Left ventricle myocardium superior (tissue), 1 donor: ENCODE measurements around the gene CD160. TPM values are rescaled to one million over a fixed set of nuclear protein-coding genes. Genes with fewer than 3 reads are reported as not detected.
A peak's percentile ranks its signal among the peaks of the same experiment; 100 is the strongest.
"Not testable (repeated sequence)": the region's sequence is repeated elsewhere in the genome, so short reads cannot be mapped to it uniquely, and the experiment has no call there.

Source experiments
- ATAC-seq: fragments of 200-7000 bp; cut with Tn5 transposase; one replicate; pipeline ENCODE4 v1.9.1; 2020; ENCODE audit warnings: mild to moderate bottlenecking, moderate library complexity
- DNase-seq: peaks from one replicate; pipeline ENCODE4 v3.0.0-alpha.2; 2020
- intact Hi-C: fragments of 100-400 bp; cut with micrococcal nuclease; formaldehyde crosslinking; loops from one replicate; pipeline ENCODE4 v1.11.0; 2022
- long read RNA-seq: library from polyadenylated mRNA; unstranded; transcript quantifications from one replicate; pipeline ENCODE4 v2.0.0, GENCODE V29; 2021
- total RNA-seq: library from RNA; stranded (reverse); fragmentation: NEBNext Ultra II Directional; extraction: Animal tissue kit (Norgen Biotek cat#: 25700); gene quantifications from one replicate; pipeline ENCODE4 v1.2.1, GENCODE V29; 2021
- donor health status: DM: no; HTN: yes; CAD: no; lungs with severe emphysema.

Gene CD160
- 0.37 TPM for total RNA-seq
- long read RNA-seq, partial matches to known transcripts, result 0 of 2 reads
- long read RNA-seq, other reads (novel, unspliced or antisense), result 2 of 2 reads

DNA sequence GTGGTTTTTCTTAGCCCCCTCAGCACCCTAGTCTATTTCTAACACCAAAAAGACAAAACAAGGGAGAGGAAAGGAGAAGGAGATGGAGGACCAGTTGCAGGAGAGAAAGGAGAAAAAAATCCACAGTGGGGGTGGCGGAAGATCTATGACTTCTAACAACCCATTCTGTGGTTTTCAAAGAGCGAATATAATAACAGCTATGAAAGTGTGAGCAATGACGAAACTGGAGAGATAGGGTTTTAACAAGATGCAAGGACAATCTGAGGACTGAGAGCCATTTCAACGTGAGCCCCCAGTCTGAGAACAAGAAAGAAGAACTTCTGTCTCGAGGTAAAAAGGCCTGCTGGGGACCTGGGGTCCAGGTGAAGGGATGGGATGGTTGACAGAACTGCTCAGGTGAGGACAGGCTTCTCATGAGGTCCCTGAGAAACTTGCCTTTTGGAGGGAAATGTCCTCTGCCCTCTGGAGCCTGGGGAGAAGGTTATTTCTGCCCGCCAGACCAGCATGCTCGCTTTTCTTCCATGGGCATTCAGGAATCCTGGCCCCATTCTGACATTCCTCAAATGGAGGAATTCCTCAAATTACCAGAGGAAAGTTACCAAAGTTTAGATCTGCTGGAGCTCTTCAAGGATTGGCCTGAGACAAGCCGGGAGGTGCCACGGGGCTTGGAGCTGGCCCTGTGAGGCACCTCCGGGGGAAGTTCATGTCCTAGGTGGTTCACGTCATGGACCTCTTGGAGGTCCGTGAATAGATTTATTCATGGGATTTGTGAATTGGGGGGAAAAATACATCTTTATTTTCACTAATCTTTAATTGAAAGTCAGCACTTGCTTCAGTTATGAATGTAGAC is at the start of gene CD160:
Gene CD160 (plus strand): TSS at position 270 of the 850 bp plus-strand sequence. CDS start 8,829 bp downstream, outside the sequence.
- DNase-seq (no peak), ATAC-seq (no peak)
- intact Hi-C loops, result no loop called here

DNA sequence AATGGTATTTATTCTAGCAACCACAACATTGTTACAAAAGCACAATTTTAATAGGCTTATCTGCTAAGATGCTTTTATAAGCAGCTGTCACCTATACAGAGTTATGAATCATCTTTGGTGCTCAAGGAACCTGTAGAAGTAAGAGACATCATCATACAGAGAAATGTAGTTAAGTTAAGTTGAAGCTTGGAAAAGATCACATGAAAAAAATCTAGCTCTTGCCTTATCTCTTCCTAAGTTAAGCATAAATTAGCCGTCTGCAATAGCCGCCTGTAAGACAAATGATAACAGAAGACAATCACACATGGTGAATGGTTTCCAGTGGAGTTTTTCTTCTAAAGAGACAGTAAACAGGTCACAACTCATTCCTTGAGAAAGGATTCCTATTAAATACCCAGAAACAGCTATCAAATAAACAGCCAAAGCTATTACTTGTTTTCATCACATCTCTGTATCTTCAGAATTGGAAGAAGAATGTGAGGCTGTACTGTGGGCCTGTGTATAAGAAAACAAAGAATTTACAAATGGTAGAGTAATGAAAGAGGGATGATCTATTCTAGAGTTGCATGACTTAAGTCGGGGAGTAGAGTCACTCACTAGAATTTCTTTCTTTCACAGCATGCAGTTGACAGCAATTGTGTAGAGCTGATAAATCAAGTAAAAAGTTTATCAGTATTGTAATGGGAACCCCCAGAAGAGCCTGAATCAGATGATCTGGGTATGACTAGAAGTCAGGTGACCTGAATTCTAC is 48.1 kb upstream of the CD160 start:
- DNase-seq, ATAC-seq, intact Hi-C loops: not testable (repeated sequence)

- DNase-seq, intact Hi-C loops, ATAC-seq: not testable (repeated sequence)
Observed at GRCh38 chr1:145673217-145673616, 46.1 kb upstream of the CD160 start.

DNA sequence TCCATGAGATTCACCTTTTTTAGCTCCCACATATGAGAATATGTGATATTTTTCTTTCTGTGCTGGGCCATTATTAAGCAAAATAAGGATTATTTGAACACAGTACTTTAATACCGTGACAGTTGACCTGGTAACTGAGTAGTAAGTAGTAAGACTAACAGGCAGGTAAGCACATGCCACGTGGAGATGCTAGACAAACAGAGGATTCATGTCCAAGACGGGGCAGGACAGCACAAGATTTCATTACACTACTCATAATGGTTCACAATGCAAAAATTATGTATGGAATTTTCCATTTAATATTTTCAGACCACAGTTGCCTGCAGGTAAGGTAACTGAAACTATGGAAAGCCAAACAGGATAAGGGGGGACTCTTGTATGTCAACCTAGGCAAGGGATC is 34.4 kb upstream of the CD160 start:
- DNase-seq, intact Hi-C loops, ATAC-seq: not testable (repeated sequence)

DNA sequence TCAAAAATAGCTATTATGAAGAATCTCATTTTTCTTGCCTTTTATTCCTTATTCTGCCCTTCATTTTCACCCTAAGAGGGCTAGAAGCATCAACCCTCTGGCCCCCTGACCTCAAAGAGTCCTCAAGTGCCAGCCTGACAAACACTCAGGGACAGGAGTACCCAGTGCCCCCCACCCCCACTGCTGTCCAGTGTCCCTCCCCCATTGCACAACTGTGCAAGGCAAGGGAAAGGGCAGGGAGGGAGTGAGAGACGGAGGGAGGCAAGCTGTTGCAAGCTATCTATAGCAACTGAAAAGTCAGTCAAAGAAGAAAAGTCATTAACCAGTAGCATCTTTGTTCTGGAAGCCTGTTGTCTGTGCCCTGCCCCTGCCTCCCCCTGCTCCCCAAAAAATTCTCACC is 33.2 kb upstream of the CD160 start:
- intact Hi-C loops, ATAC-seq: not testable (repeated sequence)

GRCh38 chr1:145688328-145688727 is 31.0 kb upstream of the CD160 start:
- intact Hi-C loops, result no loop called here
- no peak for DNase-seq
- ATAC-seq, result no peak

More for the DNA sequence above, 33.2 kb upstream of the CD160 start:
- not testable (repeated sequence) for DNase-seq

DNA sequence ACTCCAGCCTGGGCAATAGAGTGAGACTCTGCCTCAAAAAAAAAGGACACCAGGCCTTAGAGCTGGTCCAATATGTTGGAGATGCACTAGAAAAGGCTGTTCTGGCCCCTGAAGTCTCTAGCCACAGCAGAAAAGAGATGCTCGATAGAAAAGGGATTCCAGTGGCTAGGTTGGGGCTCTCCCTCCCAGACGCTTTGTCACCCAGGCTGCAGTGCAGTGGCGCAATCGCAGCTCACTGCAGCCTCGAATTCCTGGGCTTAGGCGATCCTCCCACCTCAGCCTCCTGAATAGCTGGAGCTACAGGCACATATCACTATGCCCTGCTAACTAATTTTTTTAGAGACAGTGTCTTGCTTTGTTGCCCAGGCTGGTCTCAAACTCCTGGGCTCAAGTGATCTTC is 30.4 kb upstream of the CD160 start:
- intact Hi-C loops, result no loop called here
- ATAC-seq (no peak), DNase-seq (no peak)

DNA sequence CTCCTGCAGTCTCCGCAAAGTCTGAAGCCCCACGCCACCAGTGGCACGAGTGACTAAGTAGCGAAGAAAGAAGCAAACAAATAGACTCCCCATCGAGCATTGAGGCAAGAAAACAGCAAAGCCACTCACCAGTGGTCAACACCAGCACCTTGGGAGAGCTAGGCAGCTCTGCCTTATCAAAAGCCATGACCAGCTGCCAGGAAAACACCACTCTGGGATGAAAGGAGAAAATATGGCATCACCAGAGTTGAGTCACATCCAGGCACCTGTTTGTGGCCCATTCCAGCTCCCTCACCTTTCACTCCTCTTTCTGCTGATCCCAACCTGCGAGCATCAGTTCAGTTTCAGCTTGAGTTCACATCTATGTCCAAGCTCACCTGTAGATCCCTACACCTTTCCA is 29.4 kb upstream of the CD160 start:
- intact Hi-C loops, result no loop called here
- DNase-seq (no peak), ATAC-seq (no peak)

- intact Hi-C loops, result no loop called here
- ATAC-seq, result no peak
- DNase-seq, result no peak
Observed at GRCh38 chr1:145690587-145691558, 28.4 kb upstream of the CD160 start.

DNA sequence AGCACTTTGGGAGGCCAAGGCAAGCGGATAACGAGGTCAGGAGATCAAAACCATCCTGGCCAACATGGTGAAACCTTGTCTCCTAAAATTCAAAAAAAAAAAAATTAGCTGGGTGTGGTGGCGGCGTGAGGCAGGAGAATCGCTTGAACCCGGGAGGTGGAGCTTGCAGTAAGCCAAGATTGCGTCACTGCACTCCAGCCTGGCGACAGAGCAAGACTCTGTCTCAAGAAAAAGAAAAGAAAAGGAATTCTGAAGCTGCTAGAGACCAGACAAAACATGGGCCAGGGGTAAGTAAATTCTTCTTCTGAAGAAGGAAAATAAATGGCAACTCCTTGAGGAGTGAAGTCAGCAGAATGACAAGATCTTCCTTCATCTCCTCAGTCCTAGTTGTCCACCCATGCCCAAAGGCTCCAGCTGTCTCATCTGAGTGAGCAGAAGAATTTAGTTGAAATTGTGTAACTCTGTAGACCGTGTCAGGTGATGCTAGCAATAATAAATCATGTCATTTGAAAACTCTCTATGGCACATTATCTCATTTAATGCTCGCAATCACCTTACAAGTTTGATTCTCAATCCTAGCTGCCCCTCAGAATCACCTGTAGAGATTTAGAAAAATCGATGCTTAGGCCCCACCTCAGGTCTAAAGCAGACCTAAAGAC is 26.4 kb upstream of the CD160 start:
- ATAC-seq (no peak), DNase-seq (no peak)
- intact Hi-C loops, result no loop called here

DNA sequence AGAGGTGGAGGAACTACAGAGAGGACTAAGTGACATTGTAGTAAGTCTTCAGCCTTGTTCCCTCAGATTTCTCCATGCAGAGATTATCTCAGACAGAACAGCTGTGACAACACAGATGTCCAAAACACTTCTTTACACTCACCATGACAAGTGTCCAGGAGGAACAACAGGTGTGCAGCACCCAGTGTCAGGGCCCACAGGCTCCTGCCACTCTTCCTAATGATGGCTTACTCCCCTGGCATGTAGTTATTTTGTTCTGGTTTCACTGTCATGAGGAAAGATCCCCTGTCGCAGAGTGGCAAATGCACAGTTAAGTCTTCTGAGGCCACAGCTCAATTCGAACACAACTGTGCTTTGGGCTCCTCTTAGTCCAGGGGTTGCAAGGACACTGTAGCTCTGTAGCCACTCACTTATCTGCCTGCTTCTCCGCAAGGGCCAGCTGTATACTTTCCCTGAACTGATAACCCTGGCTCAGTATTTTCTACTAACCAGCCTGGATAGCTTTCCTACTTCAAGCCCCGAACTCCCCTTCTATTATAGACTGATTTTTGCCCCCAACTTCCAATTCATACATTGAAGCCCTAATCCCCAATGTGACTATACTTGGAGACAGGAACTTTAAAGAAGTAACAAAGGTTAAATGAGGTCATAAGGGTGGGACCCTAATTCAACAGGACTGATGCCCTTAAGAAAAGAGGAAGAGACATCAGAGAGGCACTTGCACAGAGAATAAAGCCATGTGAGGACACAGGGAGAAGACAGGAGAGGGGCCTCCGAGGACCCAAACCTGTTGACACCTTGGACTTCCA is 23.3 kb upstream of the CD160 start:
- ATAC-seq (peak; percentile 28), DNase-seq (no peak)
- intact Hi-C loops, result no loop called here

GRCh38 chr1:145696630-145696960 is 22.7 kb upstream of the CD160 start:
- DNase-seq, result no peak
- intact Hi-C loops, result no loop called here
- ATAC-seq, result no peak

GRCh38 chr1:145701306-145701862 is 17.9 kb upstream of the CD160 start:
- no peak for DNase-seq
- intact Hi-C loops, result no loop called here
- no peak for ATAC-seq

- ATAC-seq (no peak), DNase-seq (no peak)
- intact Hi-C loops, result no loop called here
Observed at GRCh38 chr1:145702052-145702451, 17.2 kb upstream of the CD160 start.

DNA sequence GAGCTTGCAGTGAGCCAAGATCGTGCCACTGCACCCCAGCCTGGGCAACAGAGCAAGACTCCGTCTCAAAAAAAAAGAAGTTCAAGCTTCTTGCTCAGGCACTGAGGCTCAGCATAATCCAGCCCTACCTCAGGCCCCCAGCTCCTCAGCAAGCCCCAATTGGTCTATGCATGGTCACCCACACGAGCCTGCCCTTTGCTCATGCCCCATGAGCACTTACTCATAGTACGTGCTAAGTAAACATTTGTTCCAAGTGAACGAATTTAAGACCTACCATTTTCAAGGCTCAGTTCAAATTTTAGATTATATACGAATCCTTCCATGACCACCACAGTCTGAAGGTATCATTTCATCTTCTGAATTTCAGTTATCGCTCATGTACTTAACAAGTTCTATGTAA is 16.5 kb upstream of the CD160 start:
- ATAC-seq, result no peak
- no peak for DNase-seq
- intact Hi-C loops, result no loop called here

- no peak for ATAC-seq
- intact Hi-C loops, result no loop called here
- DNase-seq, result no peak
Observed at GRCh38 chr1:145705622-145706021, 13.7 kb upstream of the CD160 start.

DNA sequence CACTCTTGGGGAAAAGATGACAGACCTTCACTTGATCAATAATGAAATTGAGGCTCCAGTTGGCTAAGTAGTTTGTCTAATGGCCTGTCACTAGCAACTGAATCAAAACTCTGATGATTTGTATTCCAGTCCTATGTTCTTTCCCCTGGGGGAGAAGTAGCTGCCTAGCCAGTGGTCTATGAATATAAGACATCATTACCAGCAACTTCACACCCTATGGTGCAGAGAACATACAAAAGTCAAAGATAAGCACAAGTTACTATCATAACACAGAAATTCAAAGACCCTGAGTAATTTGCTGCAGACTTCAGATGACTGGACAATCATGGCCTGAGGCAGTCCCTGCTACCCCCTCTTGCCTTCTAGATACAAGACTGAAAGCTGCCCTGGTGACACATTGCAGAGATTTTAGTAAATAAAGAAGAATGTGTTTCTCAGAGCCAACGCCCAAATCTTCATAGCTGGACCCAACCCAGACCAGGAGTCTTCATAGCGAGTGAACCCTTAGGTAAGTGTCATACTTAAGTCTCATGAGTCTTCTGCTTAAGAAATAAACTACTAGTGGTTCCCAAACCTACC is 13.1 kb upstream of the CD160 start:
- DNase-seq (no peak), ATAC-seq (no peak)
- intact Hi-C loops, result no loop called here
